HG02973 (cell line): ENCODE results near the gene RNF7.
"Not testable (repeated sequence)": the region's sequence is repeated elsewhere in the genome, so short reads cannot be mapped to it uniquely, and the experiment has no call there.

Source experiments
- ATAC-seq: cut with Tn5 transposase; IDR thresholded peaks from one replicate; pipeline ENCODE4 v1.9.1; 2021; ENCODE audit warnings: moderate library complexity; ENCODE audit not compliant: unreplicated experiment

RNF7 gene

DNA sequence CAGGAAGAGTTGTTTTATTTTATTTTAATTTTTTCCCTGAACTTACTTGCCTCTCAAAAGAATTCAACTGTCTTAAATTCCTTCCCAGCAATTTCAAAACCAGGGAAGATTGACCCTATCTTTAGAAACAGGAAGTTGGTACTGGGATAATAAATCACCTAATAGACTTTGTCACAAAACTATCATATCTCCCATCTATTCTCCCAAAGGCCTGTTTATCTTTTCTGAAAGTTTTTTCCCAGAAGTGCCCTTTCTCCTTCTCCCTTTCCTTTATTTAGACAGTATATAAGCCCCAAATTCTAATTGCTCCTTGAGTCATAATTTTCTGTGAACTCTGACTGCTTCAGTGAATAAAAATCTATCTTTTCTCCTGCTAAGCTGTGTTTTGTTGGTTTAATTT lies 2.9 kb upstream of the RNF7 start:
- no peak for ATAC-seq

DNA sequence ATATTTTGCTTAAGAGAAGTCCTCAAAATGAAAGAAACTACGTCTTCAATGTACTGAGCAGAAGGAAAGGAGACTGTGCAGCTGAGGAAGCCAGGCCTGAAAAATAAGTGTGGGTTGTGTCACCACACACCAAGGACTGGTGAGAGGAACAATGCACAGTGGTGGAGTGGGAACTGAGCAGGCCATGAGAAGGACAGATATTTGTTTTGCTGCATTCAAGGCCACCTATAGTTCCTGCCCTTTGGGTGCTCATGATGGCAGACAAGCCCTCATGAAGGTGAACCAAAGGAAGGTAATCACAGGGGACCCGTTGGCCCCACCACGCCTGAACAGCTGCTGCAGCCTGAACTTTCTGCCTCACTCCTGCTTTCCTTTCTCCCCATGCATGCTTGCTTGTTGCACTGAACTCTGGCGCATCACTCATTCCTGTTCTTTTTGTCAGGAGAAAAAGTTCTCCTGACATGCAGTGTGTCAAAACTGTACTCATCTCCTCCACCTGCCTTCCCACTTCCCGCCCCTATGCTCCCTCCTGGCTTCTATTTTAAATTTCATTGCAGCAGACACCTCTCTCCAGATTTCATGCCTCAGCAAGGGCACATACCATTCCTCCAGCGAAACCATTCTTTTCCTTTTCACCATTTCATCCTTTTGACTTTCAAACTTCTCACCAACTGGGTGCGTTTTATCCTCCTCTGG lies 2.2 kb upstream of the RNF7 start:
- ATAC-seq, result no peak

GRCh38 chr3:141737093-141737492 lies 1.0 kb upstream of the RNF7 start:
- ATAC-seq, result no peak

DNA sequence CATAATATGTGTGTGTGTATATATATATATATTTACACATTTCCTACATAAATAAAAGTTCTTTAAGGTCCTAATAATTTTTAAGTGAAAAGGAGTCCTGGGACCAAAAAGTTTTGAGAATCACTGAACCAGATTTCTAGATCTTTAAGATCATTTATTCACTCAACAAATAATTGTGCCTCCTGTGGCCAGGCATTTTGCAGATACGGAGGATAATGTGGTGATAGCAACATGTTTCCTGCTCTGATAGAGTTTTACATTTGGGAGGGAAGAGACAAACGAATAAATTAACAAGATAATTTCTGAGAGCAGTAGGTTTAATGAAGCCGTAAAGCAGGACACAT lies 448 bp upstream of the RNF7 start:
- ATAC-seq, result no peak

GRCh38 chr3:141738891-141739363 lies 829 bp downstream of the RNF7 start:
- ATAC-seq, result no peak

DNA sequence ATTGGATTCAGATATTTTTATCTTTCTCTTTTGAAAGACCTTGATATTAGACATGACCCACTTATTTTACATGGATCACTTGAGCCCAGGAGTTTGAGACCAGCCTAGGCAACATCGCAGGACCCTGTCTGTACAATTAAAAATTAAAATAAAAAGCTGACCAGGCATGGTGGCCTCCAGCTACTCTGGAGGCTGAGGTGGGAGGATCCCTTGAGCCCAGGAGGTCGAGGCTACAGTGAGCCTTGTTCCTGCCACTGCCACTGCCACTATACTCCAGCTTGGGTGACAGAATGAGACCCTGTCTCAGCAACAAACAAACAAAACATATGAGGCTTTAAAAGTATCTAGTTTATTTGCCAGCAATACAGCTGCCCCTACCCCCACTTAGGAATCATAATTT lies 1.6 kb downstream of the RNF7 start:
- ATAC-seq, result no peak

DNA sequence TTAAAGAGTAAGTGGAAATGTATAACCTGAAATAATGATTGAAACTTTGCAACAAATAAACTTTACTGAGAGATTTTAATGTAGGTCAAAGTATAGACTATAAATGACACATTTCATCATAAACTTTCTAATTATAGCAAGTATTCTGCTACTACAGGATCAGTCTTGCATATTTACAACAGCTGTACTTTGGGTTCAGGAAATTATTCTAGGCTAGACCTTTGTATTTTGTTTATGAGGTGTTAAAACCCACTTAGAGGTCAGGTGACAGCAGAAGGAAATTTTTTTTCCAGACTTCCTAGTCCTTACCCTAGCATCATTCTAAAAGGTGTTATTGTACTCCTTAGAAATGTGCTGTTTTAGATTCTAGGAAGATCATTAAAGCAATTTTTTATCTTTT lies 2.3 kb downstream of the RNF7 start:
- no peak for ATAC-seq

DNA sequence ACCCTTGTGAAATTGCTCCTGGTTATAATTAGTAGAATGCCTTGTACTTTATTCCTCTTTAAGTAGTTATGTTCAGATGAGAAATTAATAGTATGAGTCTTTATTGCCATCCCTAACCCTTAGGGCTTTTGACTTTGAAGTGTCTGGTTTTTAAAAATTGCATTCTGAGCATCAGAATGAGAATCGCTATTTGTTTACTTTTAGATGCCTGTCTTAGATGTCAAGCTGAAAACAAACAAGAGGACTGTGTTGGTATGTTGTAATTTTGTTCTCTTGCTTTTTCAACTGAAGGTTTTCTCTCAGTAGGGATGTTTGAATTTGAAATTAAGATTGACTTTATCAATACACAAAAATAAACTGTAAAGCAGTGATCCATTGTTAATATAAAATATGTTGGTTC lies 5.2 kb downstream of the RNF7 start:
- ATAC-seq, result no peak

- ATAC-seq, result no peak
Observed at GRCh38 chr3:141746962-141747361, 8.9 kb downstream of the RNF7 start.

- ATAC-seq, result no peak
Observed at GRCh38 chr3:141753399-141753798, 15.3 kb downstream of the RNF7 start.

DNA sequence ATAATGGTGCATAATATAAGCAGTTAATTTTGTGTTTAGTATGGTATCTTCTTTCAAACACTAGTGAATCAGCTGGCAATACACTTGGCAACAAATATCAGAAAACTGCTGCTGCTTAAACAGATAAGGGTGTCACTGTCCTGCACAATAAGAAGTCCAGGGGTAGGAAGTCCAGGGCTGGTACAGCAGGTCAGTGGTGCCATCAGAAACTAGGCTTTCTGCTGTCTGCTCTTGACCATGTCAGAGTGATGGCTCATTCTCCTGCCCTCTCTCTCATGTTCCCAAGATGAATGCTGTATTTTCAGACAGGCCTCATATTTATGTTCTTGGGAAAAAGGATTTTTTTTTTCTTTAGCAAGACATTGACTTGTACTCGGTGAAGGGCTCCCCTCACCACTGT lies 15.9 kb downstream of the RNF7 start:
- ATAC-seq, result no peak

- ATAC-seq, result not testable (repeated sequence)
Observed at GRCh38 chr3:141762552-141762951, 24.5 kb downstream of the RNF7 start.

DNA sequence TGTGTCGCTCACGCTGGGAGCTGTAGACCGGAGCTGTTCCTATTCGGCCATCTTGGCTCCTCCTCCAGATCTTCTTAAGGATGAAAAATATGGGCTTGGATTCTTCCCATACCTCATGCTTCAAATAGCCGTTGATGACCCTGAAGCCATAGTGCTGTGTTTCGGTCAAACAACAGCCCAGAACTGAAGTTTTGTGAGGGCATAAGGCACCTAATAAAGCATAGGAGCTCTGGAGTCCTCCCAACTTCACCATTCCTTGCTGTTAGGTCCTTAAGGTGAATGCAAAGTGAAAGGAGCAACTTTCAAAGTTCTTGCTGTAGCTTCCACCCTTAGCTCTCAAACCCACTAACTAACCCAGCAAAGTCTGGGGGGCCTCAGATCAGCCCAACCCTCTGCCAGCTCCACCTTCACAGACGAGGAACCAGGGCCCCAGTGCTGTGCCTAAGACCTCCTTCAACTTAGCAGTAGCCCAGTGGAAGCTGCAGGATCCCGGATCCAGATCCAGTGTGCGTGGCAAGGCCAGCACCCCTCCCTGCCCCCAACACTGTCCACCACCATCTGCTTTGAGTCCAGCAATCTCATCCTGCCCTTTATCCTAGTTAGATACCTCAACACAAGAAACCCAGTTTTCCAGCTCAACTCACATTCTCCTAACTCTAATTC lies 25.1 kb downstream of the RNF7 start, which contains the start of gene GRK7:
TSS of gene GRK7 (plus strand) at position 321 of the 663 bp plus-strand sequence. CDS start 14,877 bp downstream, outside the sequence.
- ATAC-seq, result no peak

- ATAC-seq, result no peak
Observed at GRCh38 chr3:141764045-141764444, 25.9 kb downstream of the RNF7 start.

DNA sequence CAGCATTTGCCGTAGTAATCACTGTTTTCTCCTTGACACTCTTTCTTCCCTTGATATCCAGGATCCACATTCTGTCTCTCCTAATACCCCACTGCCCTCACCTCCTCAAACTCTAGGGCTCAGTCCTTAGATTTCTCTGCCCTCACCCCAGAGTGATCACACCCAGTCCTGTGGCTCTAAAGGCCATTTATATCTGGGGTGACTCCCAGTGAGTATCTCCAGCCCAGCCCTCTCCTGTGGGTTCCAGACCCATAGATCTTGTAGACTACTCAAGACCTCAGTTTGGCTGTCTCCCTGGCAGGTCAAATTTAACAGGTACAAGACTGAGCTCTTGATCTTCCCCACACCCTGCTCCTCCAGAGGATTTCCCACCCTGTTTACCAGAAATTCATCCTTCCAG lies 26.4 kb downstream of the RNF7 start:
- no peak for ATAC-seq

GRCh38 chr3:141764986-141765385 lies 26.9 kb downstream of the RNF7 start:
- ATAC-seq, result no peak

GRCh38 chr3:141767066-141767465 lies 29.0 kb downstream of the RNF7 start:
- no peak for ATAC-seq

GRCh38 chr3:141769221-141769894 lies 31.3 kb downstream of the RNF7 start:
- no peak for ATAC-seq

DNA sequence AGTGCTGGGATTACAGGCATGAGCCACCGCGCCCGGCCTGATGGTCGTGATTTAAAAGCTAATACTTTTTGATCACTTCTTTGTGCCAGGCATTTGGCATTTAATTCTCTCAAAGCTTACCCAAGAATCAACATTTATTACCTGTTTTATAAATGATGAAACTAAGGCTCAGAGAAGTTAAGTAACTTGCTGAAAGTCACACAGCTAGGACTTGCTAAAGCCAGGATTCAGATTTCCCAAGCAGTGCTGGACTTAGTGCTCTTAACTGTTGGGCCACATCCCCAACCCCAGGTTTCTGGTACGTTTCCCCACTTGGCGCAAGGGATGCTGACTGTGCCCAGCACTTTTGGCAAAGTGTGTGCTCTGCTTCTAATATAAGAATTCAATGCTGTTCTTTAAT lies 35.6 kb downstream of the RNF7 start:
- ATAC-seq, result no peak

- no peak for ATAC-seq
Observed at GRCh38 chr3:141776376-141776775, 38.3 kb downstream of the RNF7 start.

DNA sequence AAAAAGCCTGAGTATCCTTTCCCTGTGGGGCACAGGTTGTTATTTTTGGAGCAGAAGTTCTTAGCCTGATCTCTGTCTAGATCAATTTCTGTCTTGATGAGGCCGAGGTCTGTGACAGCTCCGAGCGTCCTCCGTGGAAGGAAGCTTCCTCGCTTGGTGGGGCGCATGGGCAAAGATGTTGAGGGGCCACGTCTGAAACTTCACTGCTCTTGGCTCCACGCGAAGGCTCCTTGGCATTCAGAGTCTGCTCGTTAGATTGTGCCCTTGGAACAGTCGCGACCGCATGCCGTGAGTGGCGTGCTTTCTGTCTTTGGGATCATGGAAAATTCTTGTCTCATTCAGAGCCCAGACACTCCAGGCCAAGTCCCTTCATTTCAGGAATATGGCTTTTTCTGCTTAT lies 38.8 kb downstream of the RNF7 start:
- ATAC-seq, result no peak
